Ishikawa (cell line): ENCODE data around the gene IQGAP1.

ENCODE experiments used
- CEBPB ChIP-seq: IDR thresholded peaks from 2 replicates; pipeline ENCODE4 v1.6.1; 2012
- CREB1 ChIP-seq: IDR thresholded peaks from 2 replicates; pipeline ENCODE4 v1.6.1; 2012; ENCODE audit warnings: low read depth
- EGR1 ChIP-seq: IDR thresholded peaks from 2 replicates; pipeline ENCODE4 v1.6.1; 2012
- EP300 ChIP-seq: IDR thresholded peaks from 2 replicates; pipeline ENCODE4 v1.6.1; 2012; ENCODE audit warnings: borderline replicate concordance
- FOXM1 ChIP-seq: IDR thresholded peaks from 2 replicates; pipeline ENCODE4 v1.6.1; 2012; ENCODE audit warnings: low read depth, borderline replicate concordance
- MAX ChIP-seq: IDR thresholded peaks from 2 replicates; pipeline ENCODE4 v1.6.1; 2012
- NFIC ChIP-seq: IDR thresholded peaks from 2 replicates; pipeline ENCODE4 v1.6.1; 2012
- RAD21 ChIP-seq: IDR thresholded peaks from 2 replicates; pipeline ENCODE4 v1.6.1; 2012; ENCODE audit warnings: low read depth
- TAF1 ChIP-seq: IDR thresholded peaks from 2 replicates; pipeline ENCODE4 v1.6.1; 2012; ENCODE audit warnings: low read depth, mild to moderate bottlenecking
- TCF12 ChIP-seq: IDR thresholded peaks from 2 replicates; pipeline ENCODE4 v1.6.1; 2012; ENCODE audit warnings: low read depth
- TEAD4 ChIP-seq: IDR thresholded peaks from 2 replicates; pipeline ENCODE4 v1.6.1; 2012
- YY1 ChIP-seq: IDR thresholded peaks from 2 replicates; pipeline ENCODE4 v1.6.1; 2012; ENCODE audit warnings: low read depth
- ZBTB7A ChIP-seq: IDR thresholded peaks from 2 replicates; pipeline ENCODE4 v1.6.1; 2012; ENCODE audit warnings: low read depth
- TF ChIP-seq, protein P1 (sequence below): IDR thresholded peaks from 2 replicates; pipeline ENCODE4 v1.6.1; 2012; ENCODE audit warnings: low read depth, mild to moderate bottlenecking
- TF ChIP-seq, protein P2 (sequence below): IDR thresholded peaks from 2 replicates; pipeline ENCODE4 v1.6.1; 2012

Gene IQGAP1

DNA sequence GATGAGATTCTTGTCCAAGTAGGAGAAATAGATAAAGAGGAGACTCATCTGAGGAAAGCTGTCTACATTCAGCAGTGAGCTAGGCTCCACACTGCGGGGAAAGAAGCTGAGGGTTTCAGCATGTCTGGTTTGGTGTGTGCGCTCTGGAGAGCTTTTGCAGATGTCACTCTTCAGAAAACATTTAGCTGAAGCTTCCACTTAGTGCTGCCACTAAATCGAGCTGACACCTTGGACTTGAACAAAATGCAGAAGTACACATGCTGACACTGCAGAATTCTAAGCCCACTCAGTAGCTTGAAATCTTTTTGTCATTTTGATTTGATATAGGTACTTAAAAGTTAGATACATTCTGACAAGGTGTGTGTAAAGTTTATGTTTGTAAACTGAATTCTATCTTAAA lies 109.3 kb downstream of the IQGAP1 start:
- no peak for TF ChIP-seq TEAD4
- TF ChIP-seq ZBTB7A = no peak
- no peak for TF ChIP-seq YY1
- TF ChIP-seq CEBPB = no peak
- TF ChIP-seq, protein P1, sequence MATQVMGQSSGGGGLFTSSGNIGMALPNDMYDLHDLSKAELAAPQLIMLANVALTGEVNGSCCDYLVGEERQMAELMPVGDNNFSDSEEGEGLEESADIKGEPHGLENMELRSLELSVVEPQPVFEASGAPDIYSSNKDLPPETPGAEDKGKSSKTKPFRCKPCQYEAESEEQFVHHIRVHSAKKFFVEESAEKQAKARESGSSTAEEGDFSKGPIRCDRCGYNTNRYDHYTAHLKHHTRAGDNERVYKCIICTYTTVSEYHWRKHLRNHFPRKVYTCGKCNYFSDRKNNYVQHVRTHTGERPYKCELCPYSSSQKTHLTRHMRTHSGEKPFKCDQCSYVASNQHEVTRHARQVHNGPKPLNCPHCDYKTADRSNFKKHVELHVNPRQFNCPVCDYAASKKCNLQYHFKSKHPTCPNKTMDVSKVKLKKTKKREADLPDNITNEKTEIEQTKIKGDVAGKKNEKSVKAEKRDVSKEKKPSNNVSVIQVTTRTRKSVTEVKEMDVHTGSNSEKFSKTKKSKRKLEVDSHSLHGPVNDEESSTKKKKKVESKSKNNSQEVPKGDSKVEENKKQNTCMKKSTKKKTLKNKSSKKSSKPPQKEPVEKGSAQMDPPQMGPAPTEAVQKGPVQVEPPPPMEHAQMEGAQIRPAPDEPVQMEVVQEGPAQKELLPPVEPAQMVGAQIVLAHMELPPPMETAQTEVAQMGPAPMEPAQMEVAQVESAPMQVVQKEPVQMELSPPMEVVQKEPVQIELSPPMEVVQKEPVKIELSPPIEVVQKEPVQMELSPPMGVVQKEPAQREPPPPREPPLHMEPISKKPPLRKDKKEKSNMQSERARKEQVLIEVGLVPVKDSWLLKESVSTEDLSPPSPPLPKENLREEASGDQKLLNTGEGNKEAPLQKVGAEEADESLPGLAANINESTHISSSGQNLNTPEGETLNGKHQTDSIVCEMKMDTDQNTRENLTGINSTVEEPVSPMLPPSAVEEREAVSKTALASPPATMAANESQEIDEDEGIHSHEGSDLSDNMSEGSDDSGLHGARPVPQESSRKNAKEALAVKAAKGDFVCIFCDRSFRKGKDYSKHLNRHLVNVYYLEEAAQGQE = no peak
- TF ChIP-seq TAF1 = no peak
- no peak for TF ChIP-seq MAX
- TF ChIP-seq TCF12 = no peak
- TF ChIP-seq, protein P2, sequence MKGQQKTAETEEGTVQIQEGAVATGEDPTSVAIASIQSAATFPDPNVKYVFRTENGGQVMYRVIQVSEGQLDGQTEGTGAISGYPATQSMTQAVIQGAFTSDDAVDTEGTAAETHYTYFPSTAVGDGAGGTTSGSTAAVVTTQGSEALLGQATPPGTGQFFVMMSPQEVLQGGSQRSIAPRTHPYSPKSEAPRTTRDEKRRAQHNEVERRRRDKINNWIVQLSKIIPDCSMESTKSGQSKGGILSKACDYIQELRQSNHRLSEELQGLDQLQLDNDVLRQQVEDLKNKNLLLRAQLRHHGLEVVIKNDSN = no peak
- TF ChIP-seq CREB1 = no peak
- TF ChIP-seq RAD21 = no peak
- TF ChIP-seq EP300 = no peak

DNA sequence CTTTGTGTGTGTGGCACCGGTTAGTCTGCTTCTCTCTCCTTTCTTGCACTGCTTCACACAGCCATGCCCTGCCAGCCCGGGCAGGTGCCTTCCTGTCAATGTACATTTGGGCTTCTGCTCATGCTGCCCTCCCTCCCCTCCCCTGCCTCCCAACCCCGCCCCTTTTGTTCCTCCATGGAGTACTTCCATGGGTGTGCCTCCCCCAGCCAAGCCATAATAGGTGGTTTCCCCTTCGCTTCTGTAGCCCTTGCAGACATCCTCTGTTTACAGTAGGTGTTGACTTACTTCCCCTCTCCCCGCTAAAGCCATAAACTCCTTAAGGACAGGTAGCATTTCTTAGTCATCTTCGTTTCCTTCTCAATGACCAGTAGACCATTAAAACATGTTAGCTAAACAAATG lies 109.9 kb downstream of the IQGAP1 start:
- TF ChIP-seq MAX (no peak), TCF12 (no peak), TEAD4 (no peak), YY1 (no peak), EP300 (no peak), CREB1 (no peak), TAF1 (no peak), RAD21 (no peak), EGR1 (no peak), CEBPB (no peak), NFIC (no peak), ZBTB7A (no peak), FOXM1 (no peak)
- TF ChIP-seq, protein P2 = no peak
- TF ChIP-seq, protein P1 = no peak

DNA sequence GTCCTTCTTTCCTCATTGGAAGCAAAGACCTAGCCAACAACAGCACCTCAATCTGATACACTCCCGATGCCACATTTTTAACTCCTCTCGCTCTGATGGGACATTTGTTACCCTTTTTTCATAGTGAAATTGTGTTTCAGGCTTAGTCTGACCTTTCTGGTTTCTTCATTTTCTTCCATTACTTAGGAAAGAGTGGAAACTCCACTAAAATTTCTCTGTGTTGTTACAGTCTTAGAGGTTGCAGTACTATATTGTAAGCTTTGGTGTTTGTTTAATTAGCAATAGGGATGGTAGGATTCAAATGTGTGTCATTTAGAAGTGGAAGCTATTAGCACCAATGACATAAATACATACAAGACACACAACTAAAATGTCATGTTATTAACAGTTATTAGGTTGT lies 112.1 kb downstream of the IQGAP1 start:
- TF ChIP-seq CEBPB (no peak), NFIC (no peak), FOXM1 (no peak), YY1 (no peak), MAX (no peak), CREB1 (no peak)

DNA sequence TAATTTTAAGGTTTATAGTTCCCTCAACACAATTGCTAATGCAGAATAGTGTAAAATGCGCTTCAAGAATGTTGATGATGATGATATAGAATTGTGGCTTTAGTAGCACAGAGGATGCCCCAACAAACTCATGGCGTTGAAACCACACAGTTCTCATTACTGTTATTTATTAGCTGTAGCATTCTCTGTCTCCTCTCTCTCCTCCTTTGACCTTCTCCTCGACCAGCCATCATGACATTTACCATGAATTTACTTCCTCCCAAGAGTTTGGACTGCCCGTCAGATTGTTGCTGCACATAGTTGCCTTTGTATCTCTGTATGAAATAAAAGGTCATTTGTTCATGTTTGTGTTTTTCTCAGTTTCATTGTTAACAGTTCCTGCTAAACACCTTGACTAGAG lies 113.9 kb downstream of the IQGAP1 start:
- TF ChIP-seq, protein P1 = no peak
- TF ChIP-seq EGR1 (no peak), TEAD4 (no peak), YY1 (no peak), CEBPB (no peak), ZBTB7A (no peak), RAD21 (no peak), CREB1 (no peak), TAF1 (no peak), FOXM1 (no peak), EP300 (no peak)
- TF ChIP-seq, protein P2 = no peak
